K562 (cell line): Measurements from ENCODE around the gene PUSL1. TPM values are rescaled to one million over a fixed set of nuclear protein-coding genes. Genes with fewer than 3 reads are reported as not detected.
A peak's percentile ranks its signal among the peaks of the same experiment; 100 is the strongest.

Source experiments
- ATAC-seq: fragments of 200-7000 bp; cut with Tn5 transposase; 3 replicates; pipeline ENCODE4 v1.9.1; 2020; ENCODE audit warnings: moderate library complexity
- BruUV-seq: library from RNA; stranded (reverse); fragments of 400-500 nt; replicated peaks from 2 replicates; lab custom pipeline; 2021; lab: Mats Ljungman, UMichigan
- CTCF ChIA-PET: fragments of 300-600 bp; formaldehyde crosslinking; extraction: SDS; loops from one replicate; lab custom pipeline; 2021; ENCODE audit warnings: low intra/inter-chr PET ratio; lab: Yijun Ruan, JAX
- POLR2A ChIA-PET: fragments of 300-600, 350-650 bp; sonication (Branson Sonifier 250); formaldehyde crosslinking; extraction: SDS; loops from one replicate; lab custom pipeline; 2021; ENCODE audit warnings: antibody characterized with exemption, inconsistent platforms; lab: Yijun Ruan, JAX
- DNase-seq, 4 experiments: peaks; one replicate each; pipeline versions ENCODE4 v3.0.0 to v3.0.0-alpha.2; 2011 to 2018; ENCODE audit warnings: low spot score in 3 of 4, mixed read lengths in 3 of 4; ENCODE audit errors: extremely low read depth in 1 of 4
- FAIRE-seq: peaks from 2 replicates; lab custom pipeline; 2011; peaks lifted over from hg19 to GRCh38; lab: Jason Lieb, UNC
- H2AFZ ChIP-seq: 2 replicates; pipeline ENCODE4 v1.6.0; 2011; ENCODE audit warnings: low read depth, low read length, control low read depth, inconsistent platforms
- H3K27ac ChIP-seq: fragments of 200-600 bp; 3 replicates; pipeline ENCODE4 v1.8.0; 2011; ENCODE audit warnings: low read depth, mild to moderate bottlenecking, control low read depth, inconsistent platforms, low read length, moderate library complexity, mixed read lengths; ENCODE audit errors: extremely low read depth
- H3K27me3 ChIP-seq, 2 experiments: fragments of 300-600 bp in 1 of 2; 2 replicates in 1 of 2; 3 replicates in 1 of 2; pipeline versions ENCODE4 v1.6.0 to v1.8.0; 2011; ENCODE audit warnings: inconsistent platforms in 2 of 2, low read length in 2 of 2, mild to moderate bottlenecking in 1 of 2, mixed read lengths in 1 of 2, moderate library complexity in 1 of 2; ENCODE audit not compliant: control insufficient read depth in 2 of 2, insufficient read depth in 2 of 2
- H3K36me3 ChIP-seq: fragments of 300-600 bp; 3 replicates; pipeline ENCODE4 v1.8.0; 2011; ENCODE audit warnings: mild to moderate bottlenecking, low read length, inconsistent platforms; ENCODE audit not compliant: control insufficient read depth, insufficient read depth
- H3K4me1 ChIP-seq, 2 experiments: fragments of 200-600 bp in 1 of 2; replicated peaks in 1 of 2; 2 replicates in 1 of 2; 3 replicates in 1 of 2; pipeline versions ENCODE4 v1.5.1 to v1.8.0; 2011; ENCODE audit warnings: inconsistent platforms in 2 of 2, low read length in 2 of 2, mild to moderate bottlenecking in 1 of 2, mixed read lengths in 1 of 2, moderate library complexity in 1 of 2; ENCODE audit not compliant: control insufficient read depth in 2 of 2, insufficient read depth in 2 of 2
- H3K4me2 ChIP-seq: 2 replicates; pipeline ENCODE4 v1.6.1; 2011; ENCODE audit warnings: low read length, control low read depth, inconsistent platforms, mixed read lengths; ENCODE audit not compliant: insufficient read depth
- H3K4me3 ChIP-seq: fragments of 200-600 bp; sonication (generic), shearing (Covaris generic); 2 replicates; pipeline ENCODE4 v1.5.1; 2016; ENCODE audit warnings: control low read depth, inconsistent platforms
- H3K79me2 ChIP-seq: fragments of 200-600 bp; 3 replicates; pipeline ENCODE4 v1.8.0; 2011; ENCODE audit warnings: low read length, inconsistent platforms; ENCODE audit not compliant: control insufficient read depth, insufficient read depth
- H3K9ac ChIP-seq, 2 experiments: 2 replicates each; pipeline versions ENCODE4 v1.6.0 to v1.6.1; 2011; ENCODE audit warnings: low read depth in 2 of 2, low read length in 2 of 2, control low read depth in 1 of 2, inconsistent platforms in 1 of 2, mild to moderate bottlenecking in 1 of 2, mixed read lengths in 1 of 2; ENCODE audit not compliant: insufficient read depth in 1 of 2
- H3K9me1 ChIP-seq: one replicate; pipeline ENCODE4 v1.6.0; 2011; ENCODE audit warnings: inconsistent platforms, mild to moderate bottlenecking, low read length, moderate library complexity; ENCODE audit not compliant: control insufficient read depth, insufficient read depth
- H3K9me3 ChIP-seq: replicated peaks from 2 replicates; pipeline ENCODE4 v1.5.1; 2011; ENCODE audit warnings: low read depth, low read length, inconsistent platforms; ENCODE audit not compliant: control insufficient read depth, insufficient read depth
- H4K20me1 ChIP-seq: replicated peaks from 2 replicates; pipeline ENCODE4 v1.6.1; 2011; ENCODE audit warnings: low read length, inconsistent platforms, mixed read lengths; ENCODE audit not compliant: control insufficient read depth, insufficient read depth
- ATF1 ChIP-seq, 2 experiments: fragments of 450-650 bp in 1 of 2; IDR thresholded peaks; 2 replicates each; pipeline ENCODE4 v1.6.1; 2016; ENCODE audit warnings: missing compliant biosample characterization in 1 of 2, missing genetic modification characterization in 1 of 2
- CHD1 ChIP-seq: fragments of 200-600 bp; sonication (generic); IDR thresholded peaks from one replicate; pipeline ENCODE4 v1.6.1; 2012; ENCODE audit warnings: mild to moderate bottlenecking, moderate library complexity, low read length, inconsistent platforms
- E2F3 ChIP-seq: fragments of 250-450 bp; sonication (Bioruptor Pico); IDR thresholded peaks from 2 replicates; pipeline ENCODE4 v1.4.0; 2020; ENCODE audit warnings: mild to moderate bottlenecking
- FOXM1 ChIP-seq, 2 experiments: fragments of 450-650 bp in 1 of 2; sonication (generic) in 1 of 2; formaldehyde crosslinking in 1 of 2; IDR thresholded peaks; 2 replicates each; pipeline versions ENCODE4 v1.6.1 to v1.9.0; 2017 to 2022; ENCODE audit warnings: low read depth in 2 of 2, mild to moderate bottlenecking in 2 of 2, missing genetic modification reagents in 1 of 2, moderate library complexity in 1 of 2
- MTA2 ChIP-seq: fragments of 450-650 bp; IDR thresholded peaks from 2 replicates; pipeline ENCODE4 v1.6.1; 2016; ENCODE audit warnings: low read depth
- SAP30 ChIP-seq: fragments of 200-600 bp; sonication (generic); IDR thresholded peaks from 2 replicates; pipeline ENCODE4 v1.6.1; 2012; ENCODE audit warnings: borderline replicate concordance, low read depth, mild to moderate bottlenecking, moderate library complexity, low read length, control low read depth, inconsistent platforms; ENCODE audit not compliant: insufficient read depth, poor library complexity, severe bottlenecking
- SP1 ChIP-seq: sonication (generic); formaldehyde crosslinking; IDR thresholded peaks from 2 replicates; pipeline ENCODE4 v1.8.1; 2022; ENCODE audit warnings: mild to moderate bottlenecking, missing genetic modification reagents
- ZBTB2 ChIP-seq: fragments of 450-650 bp; IDR thresholded peaks from 2 replicates; pipeline ENCODE4 v1.6.1; 2016; ENCODE audit warnings: antibody characterized with exemption
- ZC3H4 ChIP-seq: sonication (generic); formaldehyde crosslinking; IDR thresholded peaks from 2 replicates; pipeline ENCODE4 v1.9.0; 2021; ENCODE audit warnings: missing genetic modification reagents, borderline replicate concordance
- WGBS: fragments of 100-300 bp; shearing (Covaris generic); methylation state at CpG from one replicate; pipeline ENCODE4 v1.1.6; 2016; ENCODE audit warnings: low coverage, mixed read lengths; ENCODE audit not compliant: insufficient coverage; ENCODE audit errors: missing lambda C conversion rate; 5-methylcytosine and 5-hydroxymethylcytosine counted together
- in situ Hi-C: fragments of 300-500 bp; cut with MboI; formaldehyde crosslinking; loops from 4 replicates; pipeline ENCODE4 v1.15.0; 2018; ENCODE audit warnings: inconsistent platforms, mixed read lengths
- intact Hi-C: fragments of 100-400 bp; cut with micrococcal nuclease; formaldehyde crosslinking; loops from 2 replicates; pipeline ENCODE4 v1.14.2; 2022
- polyA plus RNA-seq, 8 experiments: library from polyadenylated mRNA; depleted of rRNA in 4 of 8; stranded (reverse) in 5 of 8; unstranded in 3 of 8; fragments of >200 nt; fragmentation: Nextera tagmentation in 2 of 8; fragmentation: Illumina TruSeq in 1 of 8; extraction: Ambion mirVana in 2 of 8; extraction: Trizol in 1 of 8; gene quantifications; 2 replicates each; pipeline versions ENCODE4 v1.2.1 to v1.2.3, GENCODE V29; 2011 to 2014; ENCODE audit warnings: inconsistent platforms in 1 of 8, missing spikeins in 1 of 8
- total RNA-seq, 7 experiments: library from RNA; depleted of rRNA in 6 of 7; stranded (reverse); fragments of >200 nt in 6 of 7; fragmentation: Illumina TruSeq in 2 of 7; extraction: Trizol in 2 of 7; gene quantifications; 2 replicates each; pipeline versions ENCODE4 v1.2.1 to v1.2.3, GENCODE V29; 2011 to 2021; ENCODE audit warnings: low replicate concordance in 1 of 7
- TF ChIP-seq, protein P1 (sequence below): sonication (generic); formaldehyde crosslinking; IDR thresholded peaks from 2 replicates; pipeline ENCODE4 v1.8.0; 2022; ENCODE audit warnings: mild to moderate bottlenecking, missing genetic modification reagents
- TF ChIP-seq, protein P2 (sequence below), 2 experiments: fragments of 450-650 bp; IDR thresholded peaks; 2 replicates each; pipeline ENCODE4 v1.6.1; 2016
- TF ChIP-seq, protein P3 (sequence below): fragments of 250-450 bp; sonication (Bioruptor Pico); IDR thresholded peaks from 2 replicates; pipeline ENCODE4 v1.5.0; 2020; ENCODE audit warnings: mild to moderate bottlenecking, borderline replicate concordance
- TF ChIP-seq, protein P4 (sequence below): sonication (generic); formaldehyde crosslinking; IDR thresholded peaks from 2 replicates; pipeline ENCODE4 v1.9.0; 2022; ENCODE audit warnings: mild to moderate bottlenecking, missing genetic modification reagents

The PUSL1 gene
- total and polyA plus RNA-seq, 9 of the 15 experiments (the other 6 are each of a cell fraction or from before 2014, with no cell fraction given) = 0.62 to 86.9 (median 13.6) TPM

GRCh38 chr1:1274299-1274930 is 34.0 kb upstream of the PUSL1 start:
- FAIRE-seq = no peak
- peaks cover 16 to 54% of the 10 kb centered on the region in 2 experiments; a peak in 4 of 5 replicates for H3K4me1 ChIP-seq
- ATAC-seq = peak; percentile 56
- peak overlapping the region; percentile 89 for H3K27ac ChIP-seq
- no peak for DNase-seq
- H3K27me3 ChIP-seq = no peaks in the 10 kb centered on the region
- intact Hi-C loops (no loop called here), in situ Hi-C loops (no loop called here)
- 26% methylated on average over 31 of the region's 31 CpGs for WGBS
- peaks cover 23% of the 10 kb centered on the region for H4K20me1 ChIP-seq
- H3K4me3 ChIP-seq = peak overlapping the region; percentile 97
- ChIA-PET CTCF (no interaction called here), POLR2A (interaction anchor here (0.6 to 1.2 kb wide), 4 partner anchors 10 to 854 kb away, joined by 3 to 4 read pairs (median 3); no protein-coding TSS in a partner anchor)
- peak overlapping the region; percentile 81 for H3K4me2 ChIP-seq
- peaks cover 30% of the 10 kb centered on the region for H3K36me3 ChIP-seq
- H3K9me3 ChIP-seq = no peaks in the 10 kb centered on the region
- peaks cover 49% of the 10 kb centered on the region for H3K79me2 ChIP-seq
- peak overlapping the region; percentile 86 for H2AFZ ChIP-seq
- peak overlapping the region; percentile 69 to 97 for H3K9ac ChIP-seq
- TSS peak; percentile 71 for BruUV-seq
- peaks cover 7% of the 10 kb centered on the region for H3K9me1 ChIP-seq
- TF ChIP-seq, protein P1, sequence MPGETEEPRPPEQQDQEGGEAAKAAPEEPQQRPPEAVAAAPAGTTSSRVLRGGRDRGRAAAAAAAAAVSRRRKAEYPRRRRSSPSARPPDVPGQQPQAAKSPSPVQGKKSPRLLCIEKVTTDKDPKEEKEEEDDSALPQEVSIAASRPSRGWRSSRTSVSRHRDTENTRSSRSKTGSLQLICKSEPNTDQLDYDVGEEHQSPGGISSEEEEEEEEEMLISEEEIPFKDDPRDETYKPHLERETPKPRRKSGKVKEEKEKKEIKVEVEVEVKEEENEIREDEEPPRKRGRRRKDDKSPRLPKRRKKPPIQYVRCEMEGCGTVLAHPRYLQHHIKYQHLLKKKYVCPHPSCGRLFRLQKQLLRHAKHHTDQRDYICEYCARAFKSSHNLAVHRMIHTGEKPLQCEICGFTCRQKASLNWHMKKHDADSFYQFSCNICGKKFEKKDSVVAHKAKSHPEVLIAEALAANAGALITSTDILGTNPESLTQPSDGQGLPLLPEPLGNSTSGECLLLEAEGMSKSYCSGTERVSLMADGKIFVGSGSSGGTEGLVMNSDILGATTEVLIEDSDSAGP (CRISPR knock-in tag) = peak; percentile 13; the same call in 1 of the 2 replicates
- TF ChIP-seq, protein P2, sequence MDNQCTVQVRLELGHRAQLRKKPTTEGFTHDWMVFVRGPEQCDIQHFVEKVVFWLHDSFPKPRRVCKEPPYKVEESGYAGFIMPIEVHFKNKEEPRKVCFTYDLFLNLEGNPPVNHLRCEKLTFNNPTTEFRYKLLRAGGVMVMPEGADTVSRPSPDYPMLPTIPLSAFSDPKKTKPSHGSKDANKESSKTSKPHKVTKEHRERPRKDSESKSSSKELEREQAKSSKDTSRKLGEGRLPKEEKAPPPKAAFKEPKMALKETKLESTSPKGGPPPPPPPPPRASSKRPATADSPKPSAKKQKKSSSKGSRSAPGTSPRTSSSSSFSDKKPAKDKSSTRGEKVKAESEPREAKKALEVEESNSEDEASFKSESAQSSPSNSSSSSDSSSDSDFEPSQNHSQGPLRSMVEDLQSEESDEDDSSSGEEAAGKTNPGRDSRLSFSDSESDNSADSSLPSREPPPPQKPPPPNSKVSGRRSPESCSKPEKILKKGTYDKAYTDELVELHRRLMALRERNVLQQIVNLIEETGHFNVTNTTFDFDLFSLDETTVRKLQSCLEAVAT (IDR thresholded peaks at IDR 0.05) = no peak
- TF ChIP-seq, protein P3, sequence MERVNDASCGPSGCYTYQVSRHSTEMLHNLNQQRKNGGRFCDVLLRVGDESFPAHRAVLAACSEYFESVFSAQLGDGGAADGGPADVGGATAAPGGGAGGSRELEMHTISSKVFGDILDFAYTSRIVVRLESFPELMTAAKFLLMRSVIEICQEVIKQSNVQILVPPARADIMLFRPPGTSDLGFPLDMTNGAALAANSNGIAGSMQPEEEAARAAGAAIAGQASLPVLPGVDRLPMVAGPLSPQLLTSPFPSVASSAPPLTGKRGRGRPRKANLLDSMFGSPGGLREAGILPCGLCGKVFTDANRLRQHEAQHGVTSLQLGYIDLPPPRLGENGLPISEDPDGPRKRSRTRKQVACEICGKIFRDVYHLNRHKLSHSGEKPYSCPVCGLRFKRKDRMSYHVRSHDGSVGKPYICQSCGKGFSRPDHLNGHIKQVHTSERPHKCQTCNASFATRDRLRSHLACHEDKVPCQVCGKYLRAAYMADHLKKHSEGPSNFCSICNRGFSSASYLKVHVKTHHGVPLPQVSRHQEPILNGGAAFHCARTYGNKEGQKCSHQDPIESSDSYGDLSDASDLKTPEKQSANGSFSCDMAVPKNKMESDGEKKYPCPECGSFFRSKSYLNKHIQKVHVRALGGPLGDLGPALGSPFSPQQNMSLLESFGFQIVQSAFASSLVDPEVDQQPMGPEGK (CRISPR knock-in tag) = no peak
- peak; percentile 49; the same call in 1 of the 2 replicates for TF ChIP-seq E2F3
- no peak for TF ChIP-seq FOXM1 (IDR thresholded peaks at IDR 0.05; ENCODE audit: low read depth)
- TF ChIP-seq FOXM1 (CRISPR knock-in tag; IDR thresholded peaks at IDR 0.05; ENCODE audit: low read depth) = 0 out of 2 replicates have a peak, but pooled peaks have one; percentile 1
- TF ChIP-seq SP1 (CRISPR knock-in tag) = no peak
- TF ChIP-seq ZBTB2 = peak; percentile 17; the same call in 1 of the 2 replicates
- no peak for TF ChIP-seq ATF1 (CRISPR knock-in tag; IDR thresholded peaks at IDR 0.05)
- TF ChIP-seq ATF1 (tag; IDR thresholded peaks at IDR 0.05) = no peak
- peak; percentile 24 for TF ChIP-seq SAP30
- peak; percentile 8; the same call in 1 of the 2 replicates for TF ChIP-seq MTA2
- TF ChIP-seq, protein P4, sequence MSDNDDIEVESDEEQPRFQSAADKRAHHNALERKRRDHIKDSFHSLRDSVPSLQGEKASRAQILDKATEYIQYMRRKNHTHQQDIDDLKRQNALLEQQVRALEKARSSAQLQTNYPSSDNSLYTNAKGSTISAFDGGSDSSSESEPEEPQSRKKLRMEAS (CRISPR knock-in tag) = 0 out of 2 replicates have a peak, but pooled peaks have one; percentile 39
- 0 out of 2 replicates have a peak, but pooled peaks have one; percentile 26 for TF ChIP-seq ZC3H4 (CRISPR knock-in tag)
- peak; percentile 48 for TF ChIP-seq CHD1
